Keratinocyte (primary cell): Measurements from ENCODE around the gene TMOD4. TPM values are rescaled to one million over a fixed set of nuclear protein-coding genes. Genes with fewer than 3 reads are reported as not detected.

ENCODE experiments used
- DNase-seq: peaks from one replicate; pipeline ENCODE4 v3.0.0-alpha.2; 2011; ENCODE audit warnings: low read depth, missing footprints, low spot score
- FAIRE-seq: peaks from 2 replicates; lab custom pipeline; 2011; peaks lifted over from hg19 to GRCh38; lab: Jason Lieb, UNC
- H2AFZ ChIP-seq: 2 replicates; pipeline ENCODE4 v1.6.0; 2012; ENCODE audit warnings: low read length, control low read depth, inconsistent platforms; ENCODE audit not compliant: control insufficient read depth
- H3K27ac ChIP-seq: 2 replicates; pipeline ENCODE4 v1.5.1; 2011; ENCODE audit warnings: low read length; ENCODE audit not compliant: control insufficient read depth, insufficient read depth
- H3K27me3 ChIP-seq: 3 replicates; pipeline ENCODE4 v1.6.0; 2011; ENCODE audit warnings: low read length; ENCODE audit not compliant: control insufficient read depth, insufficient read depth; ENCODE audit errors: extremely low read depth
- H3K36me3 ChIP-seq, 2 experiments: 2 replicates in 1 of 2; 3 replicates in 1 of 2; pipeline ENCODE4 v1.5.1; 2011; ENCODE audit warnings: low read length in 2 of 2, mild to moderate bottlenecking in 1 of 2; ENCODE audit not compliant: control insufficient read depth in 2 of 2, insufficient read depth in 2 of 2; ENCODE audit errors: extremely low read depth in 1 of 2
- H3K4me1 ChIP-seq: 3 replicates; pipeline ENCODE4 v1.5.1; 2011; ENCODE audit warnings: low read length; ENCODE audit not compliant: control insufficient read depth, insufficient read depth; ENCODE audit errors: extremely low read depth
- H3K4me2 ChIP-seq: 3 replicates; pipeline ENCODE4 v1.6.0; 2011; ENCODE audit warnings: low read depth, low read length; ENCODE audit not compliant: control insufficient read depth, insufficient read depth; ENCODE audit errors: extremely low read depth
- H3K4me3 ChIP-seq, 3 experiments: fragments of 200-600 bp in 1 of 3; sonication (generic) in 1 of 3; 2 replicates in 2 of 3; 3 replicates in 1 of 3; pipeline ENCODE4 v1.5.1; 2011 to 2016; ENCODE audit warnings: low read length in 3 of 3, mild to moderate bottlenecking in 3 of 3, control low read depth in 2 of 3, inconsistent platforms in 1 of 3, low read depth in 1 of 3, mixed read lengths in 1 of 3, mixed run types in 1 of 3, moderate library complexity in 1 of 3; ENCODE audit not compliant: control insufficient read depth in 2 of 3, insufficient read depth in 2 of 3; ENCODE audit errors: extremely low read depth in 1 of 3
- H3K79me2 ChIP-seq: 2 replicates; pipeline ENCODE4 v1.6.0; 2012; ENCODE audit warnings: low read length; ENCODE audit not compliant: control insufficient read depth, insufficient read depth
- H3K9ac ChIP-seq: 3 replicates; pipeline ENCODE4 v1.6.0; 2011; ENCODE audit warnings: low read length; ENCODE audit not compliant: control insufficient read depth, insufficient read depth; ENCODE audit errors: extremely low read depth
- H3K9me1 ChIP-seq: 3 replicates; pipeline ENCODE4 v1.6.0; 2011; ENCODE audit warnings: low read length; ENCODE audit not compliant: control insufficient read depth, insufficient read depth; ENCODE audit errors: extremely low read depth
- H3K9me3 ChIP-seq: 2 replicates; pipeline ENCODE4 v1.5.1; 2012; ENCODE audit warnings: low read depth, low read length; ENCODE audit not compliant: control insufficient read depth
- H4K20me1 ChIP-seq: 3 replicates; pipeline ENCODE4 v1.6.0; 2011; ENCODE audit warnings: low read length; ENCODE audit not compliant: control insufficient read depth, insufficient read depth; ENCODE audit errors: extremely low read depth
- EZH2 ChIP-seq: IDR thresholded peaks from one replicate; pipeline ENCODE4 v1.6.1; 2012; ENCODE audit warnings: inconsistent platforms, mild to moderate bottlenecking, low read length, moderate library complexity
- dilution Hi-C: fragments of 300-500 bp; cut with MboI; formaldehyde crosslinking; loops from one replicate; pipeline ENCODE4 v1.7.0; 2020; ENCODE audit warnings: low sequenced_read_pairs; ENCODE audit not compliant: extremely low pct_ligation_motif_present
- polyA plus RNA-seq, 5 experiments: library from polyadenylated mRNA; depleted of rRNA in 3 of 5; stranded (reverse) in 3 of 5; stranded (forward) in 1 of 5; unstranded in 1 of 5; fragments of >200 nt; gene quantifications; 1 replicate in 1 of 5; 2 replicates in 3 of 5; 3 replicates in 1 of 5; pipeline versions ENCODE4 v1.2.1 to v1.2.3, GENCODE V29; 2011 to 2012; ENCODE audit warnings: missing spikeins in 2 of 5, low read depth in 1 of 5, low replicate concordance in 1 of 5
- TF ChIP-seq, protein P1 (sequence below), 3 experiments: IDR thresholded peaks in 1 of 3; conservative IDR thresholded peaks in 1 of 3; optimal IDR thresholded peaks in 1 of 3; 2 replicates in 2 of 3; 3 replicates in 1 of 3; pipeline versions ENCODE3 to v1.5.1; 2011; ENCODE audit warnings: low read length in 3 of 3, mild to moderate bottlenecking in 3 of 3, moderate library complexity in 2 of 3, control low read depth in 1 of 3, inconsistent platforms in 1 of 3; ENCODE audit not compliant: insufficient read depth in 2 of 3; ENCODE audit errors: extremely low read depth in 1 of 3

Gene TMOD4
- polyA plus RNA-seq, 1 donor (not counting 4 experiments of a cell fraction or from before 2014, with no cell fraction given), result 0.34 TPM

DNA sequence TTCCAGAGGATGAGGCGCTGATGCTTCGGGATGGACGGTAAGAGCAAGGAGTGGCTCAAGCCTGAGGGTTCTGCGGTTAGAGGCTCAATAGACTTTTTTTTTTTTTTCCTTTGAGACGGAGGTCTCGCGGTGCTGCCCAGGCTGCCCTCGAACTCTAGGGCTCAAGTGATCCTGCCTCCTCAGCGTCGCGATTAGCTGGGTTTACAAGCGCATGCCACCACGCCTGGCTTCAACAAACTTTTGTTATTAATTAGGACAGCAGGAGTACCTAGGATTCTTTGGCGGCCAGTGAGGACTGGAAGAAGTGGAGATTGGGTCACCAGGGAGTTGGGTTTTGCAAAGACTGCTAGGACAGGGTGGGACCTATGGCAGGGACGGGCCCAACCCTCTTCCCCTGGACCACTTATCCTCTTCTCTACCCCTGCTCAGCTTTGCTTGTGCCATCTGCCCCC lies 9.2 kb downstream of the TMOD4 start:
- H3K36me3 ChIP-seq, result peaks cover 3 to 14% of the 10 kb centered on the region in 2 experiments
- no peaks in the 10 kb centered on the region for H3K27me3 ChIP-seq
- no peaks in the 10 kb centered on the region for H4K20me1 ChIP-seq
- H3K27ac ChIP-seq, result peak overlapping the region; percentile 83
- peak overlapping the region; percentile 65 to 94 (median 68) for H3K4me3 ChIP-seq
- H3K9me1 ChIP-seq, result peaks cover 2% of the 10 kb centered on the region
- peak overlapping the region; percentile 82 for H2AFZ ChIP-seq
- peaks cover 18% of the 10 kb centered on the region for H3K79me2 ChIP-seq
- H3K4me1 ChIP-seq, result peaks cover 12% of the 10 kb centered on the region
- H3K9me3 ChIP-seq, result no peaks in the 10 kb centered on the region
- no peak for DNase-seq
- FAIRE-seq, result no peak
- dilution Hi-C loops, result no loop called here
- no peak for TF ChIP-seq EZH2
- TF ChIP-seq, protein P1, sequence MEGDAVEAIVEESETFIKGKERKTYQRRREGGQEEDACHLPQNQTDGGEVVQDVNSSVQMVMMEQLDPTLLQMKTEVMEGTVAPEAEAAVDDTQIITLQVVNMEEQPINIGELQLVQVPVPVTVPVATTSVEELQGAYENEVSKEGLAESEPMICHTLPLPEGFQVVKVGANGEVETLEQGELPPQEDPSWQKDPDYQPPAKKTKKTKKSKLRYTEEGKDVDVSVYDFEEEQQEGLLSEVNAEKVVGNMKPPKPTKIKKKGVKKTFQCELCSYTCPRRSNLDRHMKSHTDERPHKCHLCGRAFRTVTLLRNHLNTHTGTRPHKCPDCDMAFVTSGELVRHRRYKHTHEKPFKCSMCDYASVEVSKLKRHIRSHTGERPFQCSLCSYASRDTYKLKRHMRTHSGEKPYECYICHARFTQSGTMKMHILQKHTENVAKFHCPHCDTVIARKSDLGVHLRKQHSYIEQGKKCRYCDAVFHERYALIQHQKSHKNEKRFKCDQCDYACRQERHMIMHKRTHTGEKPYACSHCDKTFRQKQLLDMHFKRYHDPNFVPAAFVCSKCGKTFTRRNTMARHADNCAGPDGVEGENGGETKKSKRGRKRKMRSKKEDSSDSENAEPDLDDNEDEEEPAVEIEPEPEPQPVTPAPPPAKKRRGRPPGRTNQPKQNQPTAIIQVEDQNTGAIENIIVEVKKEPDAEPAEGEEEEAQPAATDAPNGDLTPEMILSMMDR (optimal IDR thresholded peaks at IDR 0.05 in 1 of 3, IDR thresholded peaks at IDR 0.05 in 1 of 3, conservative IDR thresholded peaks at IDR 0.05 in 1 of 3; ENCODE audit: extremely low read depth in 1 of 3, insufficient read depth in 2 of 3, low read length in 3 of 3), result no peak
- peak overlapping the region; percentile 88 for H3K9ac ChIP-seq
- peak overlapping the region; percentile 91 for H3K4me2 ChIP-seq

DNA sequence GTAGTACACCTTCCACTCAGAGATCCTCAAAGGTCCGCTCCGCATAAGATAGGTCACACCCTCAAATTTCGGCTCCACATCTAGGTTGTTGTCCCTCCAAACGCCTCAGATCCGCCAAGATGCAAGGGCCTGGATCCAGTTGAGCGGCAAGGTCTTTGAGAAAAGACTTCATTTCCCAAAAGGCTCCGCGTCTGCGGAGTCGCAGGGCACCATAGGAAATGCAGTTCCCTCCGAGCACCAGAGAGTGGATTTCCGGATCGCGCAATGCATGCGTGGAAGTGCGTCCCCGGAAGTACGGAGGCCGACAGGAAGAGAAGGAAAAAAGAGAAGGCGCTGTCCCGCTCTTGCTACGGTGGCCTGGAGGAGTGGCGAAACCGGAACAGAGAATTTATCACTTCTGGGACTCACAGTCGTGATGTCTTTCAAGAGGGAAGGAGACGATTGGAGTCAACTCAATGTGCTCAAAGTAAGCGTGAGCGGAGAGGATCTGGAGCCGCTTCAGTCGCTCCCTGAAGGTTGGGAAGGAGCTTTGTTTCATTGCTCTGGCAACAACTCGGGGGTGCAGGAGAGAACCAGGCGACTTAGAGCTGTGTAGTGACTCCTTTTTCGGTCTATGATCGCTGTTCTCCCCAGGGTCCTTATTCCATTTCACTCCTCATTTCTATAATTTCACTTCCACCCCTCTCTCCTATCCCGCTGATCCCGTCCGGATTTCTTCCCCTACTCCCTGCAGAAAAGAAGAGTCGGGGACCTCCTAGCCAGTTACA lies 9.9 kb downstream of the TMOD4 start, which contains the start of the genes LYSMD1 and SCNM1:
Gene LYSMD1 (minus strand): TSS at position 165 of the 767 bp plus-strand sequence. CDS start 644 bp downstream, outside the sequence.
Gene SCNM1 (plus strand): TSS at position 407 of the 767 bp plus-strand sequence. CDS start 9 bp downstream, at position 416.
- no peaks in the 10 kb centered on the region for H3K9me3 ChIP-seq
- H3K4me1 ChIP-seq, result peaks cover 12% of the 10 kb centered on the region
- H3K9ac ChIP-seq, result peak within 1 kb of the TSS; percentile 88
- H3K4me3 ChIP-seq, result peak within 1 kb of the TSS; percentile 65 to 94 (median 68)
- H3K27me3 ChIP-seq, result no peaks in the 10 kb centered on the region
- H2AFZ ChIP-seq, result peak within 1 kb of the TSS; percentile 88
- H3K9me1 ChIP-seq, result peaks cover 2% of the 10 kb centered on the region
- peak within 1 kb of the TSS; percentile 83 for H3K27ac ChIP-seq
- H3K79me2 ChIP-seq, result peaks cover 18% of the 10 kb centered on the region
- peak within 1 kb of the TSS; percentile 96 for H3K4me2 ChIP-seq
- TF ChIP-seq EZH2, result no peak
- TF ChIP-seq, protein P1 (optimal IDR thresholded peaks at IDR 0.05 in 1 of 3, IDR thresholded peaks at IDR 0.05 in 1 of 3, conservative IDR thresholded peaks at IDR 0.05 in 1 of 3; ENCODE audit: extremely low read depth in 1 of 3, insufficient read depth in 2 of 3, low read length in 3 of 3), result peak in 1 of 3 experiments; percentile 4
- DNase-seq (peak; percentile 85), FAIRE-seq (peak; percentile 82)
- H3K36me3 ChIP-seq, result peaks cover 3 to 16% of the 10 kb centered on the region in 2 experiments
- no peaks in the 10 kb centered on the region for H4K20me1 ChIP-seq
- dilution Hi-C loops, result no loop called here
